Neutrophil (primary cell): ENCODE measurements around the gene CDC42EP3.
A peak's percentile ranks its signal among the peaks of the same experiment; 100 is the strongest.

Experiments
- H3K27ac ChIP-seq: fragments of 200-600 bp; sonication (generic); 2 replicates; pipeline ENCODE4 v1.5.1; 2016; ENCODE audit warnings: mild to moderate bottlenecking, moderate library complexity
- H3K27me3 ChIP-seq: fragments of 200-600 bp; sonication (generic); 2 replicates; pipeline ENCODE4 v1.6.0; 2016; ENCODE audit warnings: mild to moderate bottlenecking
- H3K36me3 ChIP-seq: fragments of 200-600 bp; sonication (generic); 2 replicates; pipeline ENCODE4 v1.5.1; 2017
- H3K4me1 ChIP-seq, 2 experiments: fragments of 200-600 bp in 1 of 2; sonication (generic) in 1 of 2; 1 replicate in 1 of 2; 2 replicates in 1 of 2; pipeline versions ENCODE4 v1.5.1 to v1.6.1; 2013 to 2016; ENCODE audit warnings: low read depth in 1 of 2, low read length in 1 of 2, mild to moderate bottlenecking in 1 of 2, moderate library complexity in 1 of 2; ENCODE audit not compliant: control insufficient read depth in 1 of 2, insufficient read depth in 1 of 2
- H3K4me3 ChIP-seq, 2 experiments: fragments of 200-600 bp in 1 of 2; sonication (generic) in 1 of 2; 1 replicate in 1 of 2; 2 replicates in 1 of 2; pipeline ENCODE4 v1.5.1; 2013 to 2016; ENCODE audit warnings: low read depth in 1 of 2, low read length in 1 of 2, mild to moderate bottlenecking in 1 of 2, moderate library complexity in 1 of 2
- H3K9me3 ChIP-seq: fragments of 200-600 bp; sonication (generic); 2 replicates; pipeline ENCODE4 v1.5.1; 2016
- CTCF ChIP-seq: fragments of 200-600 bp; sonication (generic); IDR thresholded peaks from 2 replicates; pipeline ENCODE4 v1.5.1; 2016; ENCODE audit warnings: antibody characterized with exemption

Gene CDC42EP3

GRCh38 chr2:37656512-37657423 is 14.7 kb downstream of the CDC42EP3 start:
- TF ChIP-seq CTCF: no peak
- Histone ChIP-seq H3K4me1 (peaks cover 92 to 93% of the 10 kb centered on the region in 2 experiments), H3K27ac (peak overlapping the region; percentile 96)

GRCh38 chr2:37654932-37655841 is 16.3 kb downstream of the CDC42EP3 start:
- peaks cover 46% of the 10 kb centered on the region for H3K36me3 ChIP-seq
- H3K27me3 ChIP-seq: no peaks in the 10 kb centered on the region
- H3K4me1 ChIP-seq: peaks cover 97 to 100% of the 10 kb centered on the region in 2 experiments
- H3K9me3 ChIP-seq: no peaks in the 10 kb centered on the region
- H3K27ac ChIP-seq: peak overlapping the region; percentile 96
- TF ChIP-seq CTCF: no peak
- H3K4me3 ChIP-seq: peak overlapping the region in 1 of 2 experiments; percentile 48

More at GRCh38 chr2:37656512-37657423, 14.7 kb downstream of the CDC42EP3 start:
- peaks cover 45% of the 10 kb centered on the region for H3K36me3 ChIP-seq
- H3K27me3 ChIP-seq: no peaks in the 10 kb centered on the region
- H3K9me3 ChIP-seq: no peaks in the 10 kb centered on the region
- H3K4me3 ChIP-seq: no peak overlapping the region

GRCh38 chr2:37654419-37654818 is 17.0 kb downstream of the CDC42EP3 start:
- Histone ChIP-seq H3K4me3 (peak overlapping the region; percentile 12 to 48), H3K4me1 (peaks cover 97 to 100% of the 10 kb centered on the region in 2 experiments), H3K27ac (peak overlapping the region; percentile 96), H3K27me3 (no peaks in the 10 kb centered on the region), H3K9me3 (no peaks in the 10 kb centered on the region), H3K36me3 (peaks cover 41% of the 10 kb centered on the region)
- no peak for TF ChIP-seq CTCF

GRCh38 chr2:37653805-37654378 is 17.6 kb downstream of the CDC42EP3 start:
- Histone ChIP-seq H3K36me3 (peaks cover 41% of the 10 kb centered on the region), H3K4me3 (peak overlapping the region; percentile 12 to 48), H3K9me3 (no peaks in the 10 kb centered on the region), H3K27me3 (no peaks in the 10 kb centered on the region), H3K4me1 (peaks cover 97 to 100% of the 10 kb centered on the region in 2 experiments), H3K27ac (peak overlapping the region; percentile 96)
- TF ChIP-seq CTCF: no peak

GRCh38 chr2:37653093-37653492 is 18.3 kb downstream of the CDC42EP3 start:
- Histone ChIP-seq H3K4me1 (peaks cover 97 to 100% of the 10 kb centered on the region in 2 experiments), H3K27me3 (no peaks in the 10 kb centered on the region), H3K27ac (peak overlapping the region; percentile 96), H3K9me3 (no peaks in the 10 kb centered on the region), H3K36me3 (peaks cover 42% of the 10 kb centered on the region), H3K4me3 (peak overlapping the region; percentile 12 to 48)
- TF ChIP-seq CTCF: no peak
